GM23338 (cell line): ENCODE measurements around the gene PCSK6. TPM values are rescaled to one million over a fixed set of nuclear protein-coding genes. Genes with fewer than 3 reads are reported as not detected.

Experiments
- ATAC-seq: fragments of 200-7000 bp; cut with Tn5 transposase; 3 replicates; pipeline ENCODE4 v1.9.1; 2020
- DNase-seq: peaks from one replicate; pipeline ENCODE4 v3.0.0-alpha.2; 2015; ENCODE audit warnings: low spot score
- H2AFZ ChIP-seq: fragments of 200-600 bp; sonication (generic); 2 replicates; pipeline ENCODE4 v1.8.0; 2016; ENCODE audit warnings: antibody characterized with exemption, mild to moderate bottlenecking, moderate library complexity
- H3F3A ChIP-seq: fragments of 200-600 bp; sonication (generic); replicated peaks from 2 replicates; pipeline ENCODE4 v1.8.0; 2017; ENCODE audit warnings: antibody characterized with exemption, mixed run types, low read depth
- H3K27ac ChIP-seq: fragments of 200-600 bp; sonication (generic); 2 replicates; pipeline ENCODE4 v1.6.1; 2016; ENCODE audit warnings: low read depth
- H3K27me3 ChIP-seq: fragments of 200-600 bp; sonication (generic); 2 replicates; pipeline ENCODE4 v1.8.0; 2016; ENCODE audit warnings: mild to moderate bottlenecking, mixed run types, moderate library complexity; ENCODE audit not compliant: insufficient read depth
- H3K36me3 ChIP-seq: fragments of 200-600 bp; sonication (generic); 2 replicates; pipeline ENCODE4 v1.8.0; 2016; ENCODE audit warnings: mild to moderate bottlenecking; ENCODE audit not compliant: insufficient read depth
- H3K4me1 ChIP-seq: fragments of 200-600 bp; sonication (generic); 2 replicates; pipeline ENCODE4 v1.8.0; 2016; ENCODE audit warnings: mild to moderate bottlenecking, moderate library complexity; ENCODE audit not compliant: insufficient read depth
- H3K4me2 ChIP-seq: fragments of 200-600 bp; sonication (generic); 2 replicates; pipeline ENCODE4 v1.7.1; 2017; ENCODE audit warnings: mixed run types
- H3K4me3 ChIP-seq: fragments of 200-600 bp; sonication (generic); 2 replicates; pipeline ENCODE4 v1.6.1; 2016; ENCODE audit warnings: mixed run types
- H3K79me2 ChIP-seq: fragments of 200-600 bp; sonication (generic); replicated peaks from 2 replicates; pipeline ENCODE4 v1.8.0; 2017; ENCODE audit warnings: mild to moderate bottlenecking; ENCODE audit not compliant: insufficient read depth
- H3K9me2 ChIP-seq: fragments of 200-600 bp; sonication (generic); 2 replicates; pipeline ENCODE4 v1.8.0; 2017; ENCODE audit not compliant: insufficient read depth
- H4K20me1 ChIP-seq: fragments of 200-600 bp; sonication (generic); replicated peaks from 2 replicates; pipeline ENCODE4 v1.8.0; 2017; ENCODE audit warnings: mild to moderate bottlenecking; ENCODE audit not compliant: insufficient read depth
- H3K27ac Mint-ChIP-seq: 2 replicates; pipeline ENCODE4 v1.8.0; 2020; ENCODE audit warnings: inconsistent platforms, mild to moderate bottlenecking, moderate library complexity, mixed read lengths
- H3K27me3 Mint-ChIP-seq: 3 replicates; pipeline ENCODE4 v1.8.0; 2022; ENCODE audit warnings: low read depth, mild to moderate bottlenecking, moderate library complexity, mixed read lengths, inconsistent platforms; ENCODE audit not compliant: insufficient read depth, poor library complexity
- H3K36me3 Mint-ChIP-seq: 3 replicates; pipeline ENCODE4 v1.8.0; 2021; ENCODE audit warnings: low read depth, mild to moderate bottlenecking, inconsistent platforms, moderate library complexity, mixed read lengths
- H3K4me1 Mint-ChIP-seq: 3 replicates; pipeline ENCODE4 v1.8.0; 2020; ENCODE audit warnings: mild to moderate bottlenecking, inconsistent platforms, mixed read lengths
- H3K4me3 Mint-ChIP-seq: 3 replicates; pipeline ENCODE4 v1.8.0; 2021; ENCODE audit warnings: moderate library complexity, mild to moderate bottlenecking, inconsistent platforms, mixed read lengths
- H3K9me3 Mint-ChIP-seq: 3 replicates; pipeline ENCODE4 v1.8.0; 2020; ENCODE audit warnings: moderate library complexity, mild to moderate bottlenecking, inconsistent platforms, mixed read lengths
- CREB1 ChIP-seq: fragments of 250-450 bp; sonication (Bioruptor Pico); IDR thresholded peaks from 2 replicates; pipeline ENCODE4 v1.5.0; 2020; ENCODE audit warnings: low read depth, mild to moderate bottlenecking, moderate library complexity
- EZH2 ChIP-seq: fragments of 200-600 bp; sonication (generic); IDR thresholded peaks from one replicate; pipeline ENCODE4 v1.8.0; 2017; ENCODE audit warnings: antibody characterized with exemption, mild to moderate bottlenecking, low read depth; ENCODE audit not compliant: unreplicated experiment
- EZH2phosphoT487 ChIP-seq: fragments of 200-600 bp; sonication (generic); IDR thresholded peaks from one replicate; pipeline ENCODE4 v1.8.1; 2018; ENCODE audit warnings: antibody characterized with exemption; ENCODE audit not compliant: unreplicated experiment
- JUNB ChIP-seq: IDR thresholded peaks from one replicate; pipeline ENCODE4 v1.6.1; 2016; ENCODE audit warnings: antibody characterized with exemption; ENCODE audit not compliant: unreplicated experiment
- NANOG ChIP-seq: IDR thresholded peaks from 2 replicates; pipeline ENCODE4 v1.6.1; 2016; ENCODE audit warnings: antibody characterized with exemption, borderline replicate concordance
- POLR2AphosphoS5 ChIP-seq: IDR thresholded peaks from 2 replicates; pipeline ENCODE4 v1.6.1; 2016; ENCODE audit warnings: antibody characterized with exemption, low read depth
- REST ChIP-seq: IDR thresholded peaks from one replicate; pipeline ENCODE4 v1.6.1; 2018; ENCODE audit warnings: antibody characterized with exemption; ENCODE audit not compliant: unreplicated experiment
- STAT1 ChIP-seq: IDR thresholded peaks from one replicate; pipeline ENCODE4 v1.6.1; 2016; ENCODE audit warnings: antibody characterized with exemption; ENCODE audit not compliant: unreplicated experiment
- ZNF114 ChIP-seq: fragments of 250-450 bp; sonication (Bioruptor Pico); IDR thresholded peaks from 2 replicates; pipeline ENCODE4 v1.5.0; 2020; ENCODE audit warnings: mild to moderate bottlenecking, moderate library complexity
- ZNF462 ChIP-seq: fragments of 250-450 bp; sonication (Bioruptor Pico); IDR thresholded peaks from 2 replicates; pipeline ENCODE4 v1.5.0; 2020; ENCODE audit warnings: mild to moderate bottlenecking, moderate library complexity
- polyA plus RNA-seq: library from polyadenylated mRNA; unstranded; fragments of >200 nt; fragmentation: Nextera tagmentation; extraction: Ambion mirVana; gene quantifications from 2 replicates; pipeline ENCODE4 v1.2.1, GENCODE V29; 2016
- total RNA-seq: library from RNA; depleted of rRNA; stranded (reverse); fragments of >200 nt; shearing (Covaris generic); gene quantifications from 2 replicates; pipeline ENCODE4 v1.2.3, GENCODE V29; 2014

PCSK6 gene
- total and polyA plus RNA-seq, 2 experiments from 2014 or later: 1.7 to 6.7 TPM

- TF ChIP-seq ZNF462 (no peak), EZH2phosphoT487 (no peak), EZH2 (no peak), STAT1 (no peak), ZNF114 (CRISPR knock-in tag) (no peak)
These were observed 64.5 kb downstream of the PCSK6 start (continued) for GRCh38 chr15:101424984-101425383.

- no peaks in the 10 kb centered on the region for H4K20me1 ChIP-seq
- no peak overlapping the region for H2AFZ ChIP-seq
- H3K4me1 ChIP-seq: 0 out of 2 replicates have a peak, but pooled peaks cover 1% of the 10 kb centered on the region
- no peaks in the 10 kb centered on the region for H3K9me2 ChIP-seq
- peaks cover 14% of the 10 kb centered on the region; the same call in 2 of the 3 replicates for H3K9me3 Mint-ChIP-seq
- no peak overlapping the region for H3K4me3 Mint-ChIP-seq
- H3K27ac ChIP-seq: no peak overlapping the region
- peaks cover 4% of the 10 kb centered on the region; the same call in 2 of the 3 replicates for H3K4me1 Mint-ChIP-seq
- peaks cover 13% of the 10 kb centered on the region for H3K27me3 Mint-ChIP-seq
- no peaks in the 10 kb centered on the region for H3F3A ChIP-seq
- no peak overlapping the region for H3K4me3 ChIP-seq
- no peaks in the 10 kb centered on the region for H3K27me3 ChIP-seq
- ATAC-seq: no peak
- H3K4me2 ChIP-seq: no peak overlapping the region
- no peak for DNase-seq
- H3K36me3 ChIP-seq: no peaks in the 10 kb centered on the region
- no peak overlapping the region for H3K27ac Mint-ChIP-seq
- peaks cover 8% of the 10 kb centered on the region; the same call in 2 of the 3 replicates for H3K36me3 Mint-ChIP-seq
- no peaks in the 10 kb centered on the region for H3K79me2 ChIP-seq
- no peak for TF ChIP-seq ZNF114 (CRISPR knock-in tag)
- no peak for TF ChIP-seq POLR2AphosphoS5
- TF ChIP-seq REST: no peak
- no peak for TF ChIP-seq EZH2phosphoT487
- no peak for TF ChIP-seq STAT1
- no peak for TF ChIP-seq CREB1 (CRISPR knock-in tag)
- no peak for TF ChIP-seq JUNB
- TF ChIP-seq NANOG: no peak
These were observed 69.3 kb downstream of the PCSK6 start for GRCh38 chr15:101420232-101420631.
